H9 (cell line): ENCODE results near the gene EPHA2. TPM values are rescaled to one million over a fixed set of nuclear protein-coding genes. Genes with fewer than 3 reads are reported as not detected.

Source experiments
- DNase-seq: peaks from one replicate; pipeline ENCODE4 v3.0.0-alpha.2; 2017
- H2AFZ ChIP-seq: one replicate; pipeline ENCODE4 v1.6.1; 2013; ENCODE audit warnings: mild to moderate bottlenecking, low read length, control low read depth, moderate library complexity
- H2AK5ac ChIP-seq: 2 replicates; pipeline ENCODE4 v1.6.1; 2013; ENCODE audit warnings: low read length, control low read depth, mixed read lengths; ENCODE audit not compliant: insufficient read length
- H2BK120ac ChIP-seq: one replicate; pipeline ENCODE4 v1.6.1; 2013; ENCODE audit warnings: low read depth, mild to moderate bottlenecking, low read length, control low read depth, inconsistent platforms; ENCODE audit not compliant: poor library complexity, severe bottlenecking
- H2BK12ac ChIP-seq: 2 replicates; pipeline ENCODE4 v1.6.1; 2013; ENCODE audit warnings: low read length, control low read depth, mixed read lengths, low read depth; ENCODE audit not compliant: insufficient read length
- H2BK15ac ChIP-seq: 2 replicates; pipeline ENCODE4 v1.6.1; 2013; ENCODE audit warnings: low read depth, low read length, control low read depth
- H2BK20ac ChIP-seq: one replicate; pipeline ENCODE4 v1.6.1; 2013; ENCODE audit warnings: low read depth, mild to moderate bottlenecking, low read length, control low read depth, inconsistent platforms; ENCODE audit not compliant: poor library complexity, severe bottlenecking
- H2BK5ac ChIP-seq: 2 replicates; pipeline ENCODE4 v1.6.1; 2013; ENCODE audit warnings: low read length, control low read depth, mixed read lengths; ENCODE audit not compliant: insufficient read length
- H3K14ac ChIP-seq: 2 replicates; pipeline ENCODE4 v1.6.1; 2013; ENCODE audit warnings: low read length, control low read depth; ENCODE audit not compliant: insufficient read depth
- H3K18ac ChIP-seq: 2 replicates; pipeline ENCODE4 v1.6.1; 2013; ENCODE audit warnings: low read depth, mild to moderate bottlenecking, mixed read lengths, low read length, control low read depth; ENCODE audit not compliant: insufficient read length
- H3K23ac ChIP-seq: 2 replicates; pipeline ENCODE4 v1.6.1; 2013; ENCODE audit warnings: low read length, control low read depth, mixed read lengths, low read depth; ENCODE audit not compliant: insufficient read length
- H3K23me2 ChIP-seq: 2 replicates; pipeline ENCODE4 v1.6.1; 2013; ENCODE audit warnings: low read depth, mild to moderate bottlenecking, mixed read lengths, low read length, control low read depth; ENCODE audit not compliant: insufficient read length, poor library complexity, severe bottlenecking
- H3K27ac ChIP-seq: 2 replicates; pipeline ENCODE4 v1.5.1; 2013; ENCODE audit warnings: low read length, control low read depth, mixed read lengths, low read depth; ENCODE audit not compliant: insufficient read length
- H3K27me3 ChIP-seq: 2 replicates; pipeline ENCODE4 v1.6.1; 2013; ENCODE audit warnings: low read length, control low read depth, inconsistent platforms; ENCODE audit not compliant: insufficient read depth
- H3K4ac ChIP-seq: 2 replicates; pipeline ENCODE4 v1.6.1; 2013; ENCODE audit warnings: low read depth, mild to moderate bottlenecking, control low read depth, inconsistent platforms, low read length, moderate library complexity
- H3K4me1 ChIP-seq: 2 replicates; pipeline ENCODE4 v1.6.1; 2013; ENCODE audit warnings: low read length, control low read depth, inconsistent platforms; ENCODE audit not compliant: insufficient read depth
- H3K4me2 ChIP-seq: 2 replicates; pipeline ENCODE4 v1.6.1; 2013; ENCODE audit warnings: low read length, control low read depth, mixed read lengths; ENCODE audit not compliant: insufficient read length, insufficient read depth
- H3K56ac ChIP-seq: 2 replicates; pipeline ENCODE4 v1.6.1; 2013; ENCODE audit warnings: low read depth, mild to moderate bottlenecking, mixed read lengths, low read length, control low read depth; ENCODE audit not compliant: insufficient read length
- H3K79me1 ChIP-seq: 2 replicates; pipeline ENCODE4 v1.6.1; 2013; ENCODE audit warnings: low read depth, mild to moderate bottlenecking, moderate library complexity, low read length, control low read depth, inconsistent platforms; ENCODE audit not compliant: insufficient read depth, poor library complexity, severe bottlenecking
- H3K79me2 ChIP-seq: 2 replicates; pipeline ENCODE4 v1.6.1; 2013; ENCODE audit warnings: low read length, control low read depth, inconsistent platforms; ENCODE audit not compliant: insufficient read depth
- H3K9ac ChIP-seq: 2 replicates; pipeline ENCODE4 v1.6.1; 2013; ENCODE audit warnings: low read length, control low read depth, mixed read lengths; ENCODE audit not compliant: insufficient read length; ENCODE audit errors: extremely low read depth
- H3K9me3 ChIP-seq: one replicate; pipeline ENCODE4 v1.6.1; 2013; ENCODE audit warnings: low read depth, low read length, inconsistent platforms; ENCODE audit not compliant: control insufficient read depth
- H3T11ph ChIP-seq: one replicate; pipeline ENCODE4 v1.6.1; 2013; ENCODE audit warnings: mild to moderate bottlenecking, low read length, control low read depth, inconsistent platforms
- H4K20me1 ChIP-seq: one replicate; pipeline ENCODE4 v1.6.1; 2013; ENCODE audit not compliant: control insufficient read depth, insufficient read length, insufficient read depth
- H4K5ac ChIP-seq: 2 replicates; pipeline ENCODE4 v1.6.1; 2013; ENCODE audit warnings: low read depth, mild to moderate bottlenecking, mixed read lengths, low read length, control low read depth; ENCODE audit not compliant: insufficient read length
- H4K8ac ChIP-seq: replicated peaks from 2 replicates; pipeline ENCODE4 v1.6.1; 2013; ENCODE audit warnings: low read length, control low read depth, mixed read lengths, low read depth; ENCODE audit not compliant: insufficient read length
- H4K91ac ChIP-seq: 2 replicates; pipeline ENCODE4 v1.6.1; 2013; ENCODE audit warnings: low read depth, mild to moderate bottlenecking, moderate library complexity, mixed read lengths, low read length, control low read depth; ENCODE audit not compliant: insufficient read length
- H3K27ac Mint-ChIP-seq, 3 experiments: 2 replicates in 2 of 3; 3 replicates in 1 of 3; pipeline ENCODE4 v1.8.0; 2020 to 2021; ENCODE audit warnings: mixed read lengths in 3 of 3, mild to moderate bottlenecking in 1 of 3, moderate library complexity in 1 of 3
- H3K27me3 Mint-ChIP-seq: 2 replicates; pipeline ENCODE4 v1.8.0; 2021; ENCODE audit warnings: low read depth, mild to moderate bottlenecking, moderate library complexity, mixed read lengths
- H3K36me3 Mint-ChIP-seq, 3 experiments: 2 replicates in 2 of 3; 3 replicates in 1 of 3; pipeline ENCODE4 v1.8.0; 2020 to 2021; ENCODE audit warnings: low read depth in 3 of 3, mixed read lengths in 3 of 3; ENCODE audit not compliant: insufficient read depth in 1 of 3
- H3K4me1 Mint-ChIP-seq, 2 experiments: 2 replicates each; pipeline ENCODE4 v1.8.0; 2020; ENCODE audit warnings: mixed read lengths in 2 of 2
- H3K4me3 Mint-ChIP-seq, 2 experiments: 2 replicates in 1 of 2; 3 replicates in 1 of 2; pipeline ENCODE4 v1.8.0; 2020 to 2021; ENCODE audit warnings: mild to moderate bottlenecking in 2 of 2, mixed read lengths in 2 of 2, moderate library complexity in 1 of 2
- H3K9me3 Mint-ChIP-seq, 2 experiments: 2 replicates in 1 of 2; 3 replicates in 1 of 2; pipeline ENCODE4 v1.8.0; 2020; ENCODE audit warnings: mild to moderate bottlenecking in 2 of 2, mixed read lengths in 2 of 2, moderate library complexity in 1 of 2
- CTCF ChIP-seq: fragments of 200-600 bp; sonication (generic); conservative IDR thresholded peaks from 3 replicates; pipeline ENCODE4 v1.8.0; 2021; ENCODE audit warnings: antibody characterized with exemption, mild to moderate bottlenecking
- WGBS: extraction: QIAGEN DNeasy Blood & Tissue Kit; methylation state at CpG from one replicate; pipeline ENCODE4 v1.1.7; 2013; ENCODE audit warnings: missing lambda C conversion rate, low lambda C conversion rate, mixed read lengths; ENCODE audit not compliant: insufficient read length; ENCODE audit errors: extremely low coverage; 5-methylcytosine and 5-hydroxymethylcytosine counted together
- total RNA-seq: library from RNA; stranded (reverse); gene quantifications from 2 replicates; pipeline ENCODE4 v1.2.1, GENCODE V29; 2021

The EPHA2 gene
- total RNA-seq, 1 experiment from 2014 or later = 33.1 TPM

GRCh38 chr1:16128338-16128741 is 27.5 kb downstream of the EPHA2 start:
- Histone ChIP-seq H3K4ac (no peak overlapping the region), H3K18ac (no peak overlapping the region), H3K27me3 (no peaks in the 10 kb centered on the region), H4K91ac (no peak overlapping the region), H4K8ac (no peak overlapping the region), H2BK5ac (no peak overlapping the region), H3K79me2 (no peaks in the 10 kb centered on the region), H3K4me2 (no peak overlapping the region), H2AFZ (no peak overlapping the region), H3T11ph (no peak overlapping the region), H3K23ac (no peak overlapping the region), H3K9ac (no peak overlapping the region), H3K14ac (no peak overlapping the region), H2BK15ac (no peak overlapping the region), H3K56ac (no peak overlapping the region), H3K4me1 (no peaks in the 10 kb centered on the region), H2BK20ac (no peak overlapping the region), H4K20me1 (no peaks in the 10 kb centered on the region), H3K23me2 (no peaks in the 10 kb centered on the region), H3K27ac (no peak overlapping the region), H2AK5ac (no peak overlapping the region), H3K9me3 (no peaks in the 10 kb centered on the region), H2BK12ac (no peak overlapping the region), H2BK120ac (no peak overlapping the region), H4K5ac (no peak overlapping the region), H3K79me1 (no peaks in the 10 kb centered on the region)
- Mint-ChIP-seq H3K27me3 (no peaks in the 10 kb centered on the region), H3K9me3 (no peaks in the 10 kb centered on the region), H3K4me3 (no peak overlapping the region), H3K36me3 (peaks cover 39 to 83% (median 56%) of the 10 kb centered on the region in 3 experiments), H3K4me1 (peaks cover 10% of the 10 kb centered on the region in 2 experiments), H3K27ac (no peak overlapping the region; a peak in 1 of 7 replicates)
- no CpG with 5 or more reads among the region's 6 CpGs for WGBS
- TF ChIP-seq CTCF = no peak
- DNase-seq = no peak
